ENCODE data around the gene ELAVL2.

GRCh38 chr9:23686896-23687295, 139.1 kb downstream of the ELAVL2 start:
- no peak for TF ChIP-seq CTCF (IDR thresholded peaks at IDR 0.05; ENCODE audit: insufficient read depth, low read length)
- TF ChIP-seq POLR2AphosphoS5 (IDR thresholded peaks at IDR 0.05; ENCODE audit: low read depth) = no peak
- no peak for TF ChIP-seq GABPA (IDR thresholded peaks at IDR 0.05; ENCODE audit: low read depth)
- no peak for TF ChIP-seq REST (IDR thresholded peaks at IDR 0.05; ENCODE audit: insufficient replicate concordance, low read depth)

All from HL-60 (cell line).